Measurements from ENCODE around the gene SMURF2.
"Not testable (repeated sequence)": the region's sequence is repeated elsewhere in the genome, so short reads cannot be mapped to it uniquely, and the experiment has no call there.

The SMURF2 gene

DNA sequence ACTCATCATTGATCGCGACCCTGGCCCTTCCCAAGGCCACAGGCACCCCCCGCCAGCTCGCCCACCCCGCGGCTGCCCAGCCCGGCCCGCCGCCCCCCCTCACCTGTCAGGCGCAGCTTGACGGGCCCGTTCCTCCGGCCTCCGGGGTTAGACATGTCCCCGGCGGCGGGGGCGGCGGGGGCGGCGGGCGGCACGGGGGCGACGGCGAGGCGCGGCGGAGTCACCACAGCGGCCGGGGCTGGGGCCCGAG is 456 bp downstream of the SMURF2 start:
- peak overlapping the region; percentile 84 to 92 for H3K4me3 ChIP-seq
- H3K27me3 ChIP-seq = no peaks in the 10 kb centered on the region
- DNase-seq = peak in 1 of 2 donors; percentile 78
- peaks cover 0 to 36% (median 14%) of the 10 kb centered on the region in 4 donors for H3K4me1 ChIP-seq
- TF ChIP-seq, protein P1, sequence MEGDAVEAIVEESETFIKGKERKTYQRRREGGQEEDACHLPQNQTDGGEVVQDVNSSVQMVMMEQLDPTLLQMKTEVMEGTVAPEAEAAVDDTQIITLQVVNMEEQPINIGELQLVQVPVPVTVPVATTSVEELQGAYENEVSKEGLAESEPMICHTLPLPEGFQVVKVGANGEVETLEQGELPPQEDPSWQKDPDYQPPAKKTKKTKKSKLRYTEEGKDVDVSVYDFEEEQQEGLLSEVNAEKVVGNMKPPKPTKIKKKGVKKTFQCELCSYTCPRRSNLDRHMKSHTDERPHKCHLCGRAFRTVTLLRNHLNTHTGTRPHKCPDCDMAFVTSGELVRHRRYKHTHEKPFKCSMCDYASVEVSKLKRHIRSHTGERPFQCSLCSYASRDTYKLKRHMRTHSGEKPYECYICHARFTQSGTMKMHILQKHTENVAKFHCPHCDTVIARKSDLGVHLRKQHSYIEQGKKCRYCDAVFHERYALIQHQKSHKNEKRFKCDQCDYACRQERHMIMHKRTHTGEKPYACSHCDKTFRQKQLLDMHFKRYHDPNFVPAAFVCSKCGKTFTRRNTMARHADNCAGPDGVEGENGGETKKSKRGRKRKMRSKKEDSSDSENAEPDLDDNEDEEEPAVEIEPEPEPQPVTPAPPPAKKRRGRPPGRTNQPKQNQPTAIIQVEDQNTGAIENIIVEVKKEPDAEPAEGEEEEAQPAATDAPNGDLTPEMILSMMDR (IDR thresholded peaks at IDR 0.05) = no peak
- no peaks in the 10 kb centered on the region for H3K36me3 ChIP-seq
- H3K9me3 ChIP-seq = no peaks in the 10 kb centered on the region
- intact Hi-C loops (cut with DNase I; ENCODE audit: low total_unique reads) = no loop called here
- H3K27ac ChIP-seq = peak overlapping the region; percentile 78 to 98

DNA sequence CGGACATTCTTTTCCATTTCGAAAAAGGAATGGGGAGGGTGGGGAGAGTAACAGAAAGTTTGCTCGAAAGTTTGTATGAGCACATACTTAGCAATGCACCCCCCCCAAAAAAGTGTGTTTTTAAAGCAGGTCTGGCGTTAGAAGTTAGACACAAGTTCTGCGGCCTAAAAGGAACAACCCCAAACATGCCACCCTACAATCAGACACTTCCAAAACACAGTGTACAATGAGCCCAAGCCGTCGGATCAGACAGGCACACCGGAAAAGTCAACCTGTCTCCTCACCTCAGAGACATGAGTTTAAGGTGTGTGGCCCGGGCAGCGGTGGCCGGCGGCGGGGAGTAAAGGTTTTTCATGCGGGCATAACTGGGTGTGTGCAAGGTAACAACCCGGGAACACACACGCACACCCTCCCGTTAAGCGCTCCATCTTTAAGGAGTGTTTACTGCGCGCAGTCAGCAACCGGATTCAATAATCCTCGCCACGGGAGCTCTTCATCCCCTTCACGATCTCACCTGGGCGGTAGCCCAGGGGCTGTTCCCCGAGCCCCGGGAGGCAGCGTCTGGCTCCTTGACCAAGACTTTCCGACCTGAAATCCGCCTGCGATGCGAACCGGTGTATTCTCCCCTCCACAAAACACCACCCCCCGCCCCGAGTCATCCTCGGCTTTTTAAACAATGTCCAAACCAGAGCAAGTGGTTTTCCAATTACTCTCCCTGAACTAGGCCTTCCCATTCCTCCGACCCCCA is 955 bp downstream of the SMURF2 start:
- H3K9me3 ChIP-seq; H3K36me3 ChIP-seq; H3K27me3 ChIP-seq; intact Hi-C loops (cut with DNase I; ENCODE audit: low total_unique reads): not testable (repeated sequence)
- Histone ChIP-seq H3K4me1 (peaks cover 0 to 41% (median 14%) of the 10 kb centered on the region in 4 donors), H3K4me3 (peak overlapping the region; percentile 84 to 92), H3K27ac (peak overlapping the region; percentile 78 to 98)
- peak in 1 of 2 donors; percentile 68 for DNase-seq

DNA sequence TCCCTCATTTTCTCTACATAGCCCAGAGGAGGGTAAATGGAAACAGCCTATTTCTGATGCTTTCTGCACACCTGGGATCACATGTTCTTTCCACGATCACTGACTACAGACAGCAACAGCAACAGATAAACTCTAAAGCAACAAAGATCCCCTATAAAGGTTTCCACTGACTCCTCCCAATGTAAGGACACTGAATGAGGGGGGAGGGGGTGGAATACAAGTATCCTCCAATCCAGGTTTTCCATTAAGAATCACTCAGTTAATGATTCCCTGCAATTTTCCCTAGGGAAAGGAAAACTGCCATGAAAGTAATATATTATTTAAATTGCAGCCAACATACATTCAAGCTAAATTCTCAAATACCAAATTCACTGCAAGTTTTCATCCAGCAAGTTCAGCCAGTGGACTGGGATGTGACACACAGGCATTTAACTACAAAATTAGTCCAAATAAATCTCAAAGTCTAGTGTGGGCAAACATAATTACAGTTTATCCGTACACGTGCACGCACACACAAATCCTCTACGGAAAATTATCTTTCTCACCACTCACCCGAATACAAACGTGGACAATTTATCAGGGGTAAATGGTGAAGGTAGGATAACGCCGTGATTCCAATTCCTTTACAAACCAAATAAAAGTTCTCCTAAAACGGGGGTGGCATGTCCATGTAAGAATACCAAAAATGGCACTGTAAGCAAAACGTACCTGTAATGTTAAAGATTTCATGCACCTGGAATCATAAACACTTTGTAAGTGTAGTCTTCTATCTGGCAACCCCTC is 1.7 kb downstream of the SMURF2 start:
- Histone ChIP-seq H3K4me3 (peak overlapping the region; percentile 84 to 92), H3K27ac (peak overlapping the region; percentile 78 to 98), H3K4me1 (peaks cover 0 to 41% (median 14%) of the 10 kb centered on the region in 4 donors)
- intact Hi-C loops (cut with DNase I; ENCODE audit: low total_unique reads); H3K36me3 ChIP-seq; H3K9me3 ChIP-seq; DNase-seq; H3K27me3 ChIP-seq: not testable (repeated sequence)

- no peak for DNase-seq
- Histone ChIP-seq H3K9me3 (no peaks in the 10 kb centered on the region), H3K4me3 (no peak overlapping the region), H3K4me1 (peaks cover 0 to 43% (median 16%) of the 10 kb centered on the region in 4 donors), H3K27ac (no peak overlapping the region), H3K36me3 (no peaks in the 10 kb centered on the region), H3K27me3 (no peaks in the 10 kb centered on the region)
- intact Hi-C loops (cut with DNase I; ENCODE audit: low total_unique reads) = no loop called here
- TF ChIP-seq, protein P1 (IDR thresholded peaks at IDR 0.05) = no peak
Measured at GRCh38 chr17:64658931-64659330, 3.2 kb downstream of the SMURF2 start.

DNA sequence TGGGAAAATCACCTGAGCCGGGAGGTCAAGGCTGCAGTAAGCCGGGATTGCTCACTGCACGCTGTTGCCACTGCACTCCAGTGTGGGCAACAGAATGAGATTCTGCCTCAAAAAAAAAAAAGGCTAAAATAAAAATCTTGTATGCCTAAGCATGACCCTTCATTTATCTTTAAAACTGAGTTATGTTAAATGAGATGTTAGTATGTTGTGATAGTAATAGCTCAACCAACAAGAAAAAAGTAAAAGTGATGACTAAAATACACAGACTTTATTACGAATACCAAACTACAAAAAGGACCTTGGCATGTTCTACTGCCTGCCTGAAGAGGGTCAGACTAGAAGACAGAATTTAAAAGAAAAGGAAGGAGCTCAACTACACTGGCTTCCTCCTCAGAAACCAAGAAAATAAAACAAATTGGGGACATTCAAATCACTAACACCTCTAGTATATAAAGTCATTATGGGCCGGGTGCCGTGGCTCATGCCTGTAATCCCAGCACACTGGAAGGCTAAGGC is 4.4 kb downstream of the SMURF2 start:
- no peak for DNase-seq
- TF ChIP-seq, protein P1 (IDR thresholded peaks at IDR 0.05) = no peak
- H3K27ac ChIP-seq = no peak overlapping the region
- no peak overlapping the region for H3K4me3 ChIP-seq
- H3K27me3 ChIP-seq = no peaks in the 10 kb centered on the region
- peaks cover 0 to 56% (median 15%) of the 10 kb centered on the region in 4 donors for H3K4me1 ChIP-seq
- H3K36me3 ChIP-seq = no peaks in the 10 kb centered on the region
- intact Hi-C loops (cut with DNase I; ENCODE audit: low total_unique reads) = no loop called here
- no peaks in the 10 kb centered on the region for H3K9me3 ChIP-seq

- intact Hi-C loops (cut with DNase I; ENCODE audit: low total_unique reads) = no loop called here
- Histone ChIP-seq H3K4me3 (no peak overlapping the region), H3K36me3 (no peaks in the 10 kb centered on the region)
Measured at GRCh38 chr17:64655704-64656103, 6.4 kb downstream of the SMURF2 start.

More at GRCh38 chr17:64655704-64656103, 6.4 kb downstream of the SMURF2 start:
- no peak overlapping the region for H3K27ac ChIP-seq
- peaks cover 0 to 61% (median 15%) of the 10 kb centered on the region in 4 donors for H3K4me1 ChIP-seq
- no peaks in the 10 kb centered on the region for H3K27me3 ChIP-seq
- H3K9me3 ChIP-seq = no peaks in the 10 kb centered on the region
- TF ChIP-seq, protein P1 (IDR thresholded peaks at IDR 0.05) = no peak
- no peak for DNase-seq

Measured in tibial artery (tissue), 4 donors.